Esophagus squamous epithelium (tissue), 5 donors: ENCODE data around the gene SLC28A1. TPM values are rescaled to one million over a fixed set of nuclear protein-coding genes. Genes with fewer than 3 reads are reported as not detected.

Experiments used
- DNase-seq: peaks from one replicate; lab custom pipeline; 2025; lab: John Stamatoyannopoulos, UW
- H3K27ac ChIP-seq, 4 donors: fragments of 200-600 bp; sonication (generic); one replicate each; pipeline ENCODE4 v1.5.1; 2016 to 2019; ENCODE audit warnings: mild to moderate bottlenecking in 1 of 4
- H3K27me3 ChIP-seq, 4 donors: fragments of 200-600 bp; sonication (generic); 1 replicate in 3 of 4; 2 replicates in 1 of 4; pipeline versions ENCODE4 v1.5.1 to v1.6.0; 2017 to 2021; ENCODE audit warnings: antibody characterized with exemption in 1 of 4
- H3K36me3 ChIP-seq, 3 donors: fragments of 200-600 bp; sonication (generic); one replicate each; pipeline ENCODE4 v1.5.1; 2016 to 2019
- H3K4me1 ChIP-seq, 3 donors: fragments of 200-600 bp; sonication (generic); one replicate each; pipeline ENCODE4 v1.5.1; 2017 to 2019
- H3K4me3 ChIP-seq, 4 donors: fragments of 200-600 bp; sonication (generic); 1 replicate in 3 of 4; 2 replicates in 1 of 4; pipeline ENCODE4 v1.5.1; 2016 to 2019; ENCODE audit warnings: mild to moderate bottlenecking in 2 of 4, moderate library complexity in 1 of 4
- H3K9me3 ChIP-seq, 3 donors: fragments of 200-600 bp; sonication (generic); one replicate each; pipeline ENCODE4 v1.5.1; 2016 to 2019
- POLR2A ChIP-seq, 4 donors: fragments of 450-650 bp; IDR thresholded peaks; one replicate each; pipeline ENCODE4 v1.6.1; 2017; ENCODE audit warnings: antibody characterized with exemption in 4 of 4, mild to moderate bottlenecking in 4 of 4, moderate library complexity in 3 of 4
- WGBS, 2 donors: methylation state at CpG; one replicate each; pipeline ENCODE4 v1.1.5; 2018; 5-methylcytosine and 5-hydroxymethylcytosine counted together
- intact Hi-C: fragments of 100-400 bp; cut with DNase I; formaldehyde crosslinking; loops from one replicate; pipeline ENCODE4 v1.15.0; 2022
- total RNA-seq, 4 donors: library from RNA; depleted of rRNA; stranded (reverse); fragments of >200 nt; gene quantifications; one replicate each; pipeline ENCODE4 v1.1.0, GENCODE V29; 2016
- TF ChIP-seq, protein P1 (sequence below), 6 experiments: fragments of 450-650 bp in 4 of 6; fragments of 200-600 bp in 2 of 6; sonication (generic) in 2 of 6; IDR thresholded peaks; one replicate each; pipeline ENCODE4 v1.5.1; 2016 to 2019; ENCODE audit warnings: antibody characterized with exemption in 6 of 6, mild to moderate bottlenecking in 4 of 6, moderate library complexity in 4 of 6
- donor health status: DM: yes; HTN: yes; CAD: no.

SLC28A1 gene
- total RNA-seq, 4 donors from 2014 or later = not detected

DNA sequence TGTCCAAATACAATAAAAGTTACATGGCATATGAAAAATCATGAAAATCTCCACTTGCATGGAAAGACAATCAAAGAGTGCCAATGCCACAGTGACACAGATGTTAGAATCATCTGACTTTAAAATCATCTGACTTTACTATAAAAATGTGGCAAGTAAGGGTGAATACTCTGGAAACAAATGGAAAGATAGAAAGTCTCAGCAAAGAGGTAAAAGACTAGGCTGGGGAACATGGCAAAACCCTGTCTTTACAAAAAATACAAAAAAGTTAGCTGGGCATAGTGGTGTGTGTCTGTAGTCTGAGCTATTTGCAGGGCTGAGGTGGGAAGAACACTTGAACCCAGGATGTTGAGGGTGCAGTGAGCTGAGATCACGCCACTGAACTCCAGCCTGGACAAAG, 38.2 kb upstream of the SLC28A1 start:
- H3K27me3 ChIP-seq = no peaks in the 10 kb centered on the region
- H3K9me3 ChIP-seq = peaks cover 0 to 13% (median 0%) of the 10 kb centered on the region in 3 donors
- intact Hi-C loops = no loop called here
- H3K36me3 ChIP-seq = no peaks in the 10 kb centered on the region
- no peak overlapping the region for H3K4me3 ChIP-seq
- WGBS, 2 donors = 85 to 95% methylated on average over 1 of the region's 1 CpG
- no peaks in the 10 kb centered on the region for H3K4me1 ChIP-seq
- DNase-seq = no peak
- no peak overlapping the region for H3K27ac ChIP-seq
- no peak for TF ChIP-seq POLR2A (IDR thresholded peaks at IDR 0.05)
- TF ChIP-seq, protein P1, sequence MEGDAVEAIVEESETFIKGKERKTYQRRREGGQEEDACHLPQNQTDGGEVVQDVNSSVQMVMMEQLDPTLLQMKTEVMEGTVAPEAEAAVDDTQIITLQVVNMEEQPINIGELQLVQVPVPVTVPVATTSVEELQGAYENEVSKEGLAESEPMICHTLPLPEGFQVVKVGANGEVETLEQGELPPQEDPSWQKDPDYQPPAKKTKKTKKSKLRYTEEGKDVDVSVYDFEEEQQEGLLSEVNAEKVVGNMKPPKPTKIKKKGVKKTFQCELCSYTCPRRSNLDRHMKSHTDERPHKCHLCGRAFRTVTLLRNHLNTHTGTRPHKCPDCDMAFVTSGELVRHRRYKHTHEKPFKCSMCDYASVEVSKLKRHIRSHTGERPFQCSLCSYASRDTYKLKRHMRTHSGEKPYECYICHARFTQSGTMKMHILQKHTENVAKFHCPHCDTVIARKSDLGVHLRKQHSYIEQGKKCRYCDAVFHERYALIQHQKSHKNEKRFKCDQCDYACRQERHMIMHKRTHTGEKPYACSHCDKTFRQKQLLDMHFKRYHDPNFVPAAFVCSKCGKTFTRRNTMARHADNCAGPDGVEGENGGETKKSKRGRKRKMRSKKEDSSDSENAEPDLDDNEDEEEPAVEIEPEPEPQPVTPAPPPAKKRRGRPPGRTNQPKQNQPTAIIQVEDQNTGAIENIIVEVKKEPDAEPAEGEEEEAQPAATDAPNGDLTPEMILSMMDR (IDR thresholded peaks at IDR 0.05) = no peak

DNA sequence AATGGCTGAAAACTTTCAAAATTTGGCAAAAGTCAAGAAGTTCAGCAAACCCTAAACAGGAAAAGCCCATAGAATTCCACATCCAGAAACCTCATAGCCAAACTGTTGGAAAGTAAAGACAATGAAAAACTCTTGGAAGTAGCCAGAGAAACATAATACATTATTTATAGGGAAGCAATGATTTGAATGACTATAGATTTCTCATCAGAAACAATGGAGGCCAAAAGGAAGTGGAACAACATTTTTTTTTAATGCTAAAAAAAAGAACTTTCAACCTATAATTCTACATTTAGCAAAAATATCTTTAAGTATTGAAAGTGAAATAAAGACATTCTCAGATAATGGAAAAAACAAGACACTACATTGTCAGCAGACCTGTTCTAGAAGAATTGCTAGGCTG, 37.1 kb upstream of the SLC28A1 start:
- Histone ChIP-seq H3K4me1 (no peaks in the 10 kb centered on the region), H3K9me3 (peaks cover 0 to 13% (median 0%) of the 10 kb centered on the region in 3 donors), H3K27ac (no peak overlapping the region), H3K4me3 (no peak overlapping the region), H3K27me3 (no peaks in the 10 kb centered on the region), H3K36me3 (no peaks in the 10 kb centered on the region)
- intact Hi-C loops = no loop called here
- DNase-seq = no peak
- TF ChIP-seq, protein P1 (IDR thresholded peaks at IDR 0.05) = no peak
- TF ChIP-seq POLR2A (IDR thresholded peaks at IDR 0.05) = no peak

DNA sequence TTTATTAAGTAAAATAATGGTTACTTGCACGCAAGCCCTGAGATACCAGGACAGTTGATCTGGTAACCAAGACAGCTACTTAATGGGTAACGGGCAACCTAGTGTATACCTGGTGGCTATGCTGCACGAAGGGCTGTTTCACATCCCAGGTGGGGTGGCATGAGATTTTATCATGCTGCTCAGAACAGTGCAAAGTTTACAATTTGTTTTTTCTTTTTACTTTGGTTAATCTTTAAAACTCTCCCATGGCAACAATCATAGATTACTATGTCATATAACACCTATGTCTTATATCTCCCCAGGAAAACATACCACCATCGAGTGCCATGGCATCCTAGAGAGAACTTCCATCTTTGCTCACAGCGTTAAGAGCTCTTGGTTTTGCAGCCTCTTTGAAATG, 32.2 kb upstream of the SLC28A1 start:
- Histone ChIP-seq H3K36me3 (no peaks in the 10 kb centered on the region), H3K4me1 (peaks cover 0 to 17% (median 0%) of the 10 kb centered on the region in 3 donors), H3K27ac (no peak overlapping the region), H3K9me3 (peaks cover 0 to 8% (median 0%) of the 10 kb centered on the region in 3 donors), H3K4me3 (no peak overlapping the region), H3K27me3 (no peaks in the 10 kb centered on the region)
- intact Hi-C loops = no loop called here
- WGBS, 2 donors = 94 to 98% methylated on average over 5 of the region's 5 CpGs
- DNase-seq = no peak
- TF ChIP-seq POLR2A (IDR thresholded peaks at IDR 0.05) = no peak
- TF ChIP-seq, protein P1 (IDR thresholded peaks at IDR 0.05) = no peak

DNA sequence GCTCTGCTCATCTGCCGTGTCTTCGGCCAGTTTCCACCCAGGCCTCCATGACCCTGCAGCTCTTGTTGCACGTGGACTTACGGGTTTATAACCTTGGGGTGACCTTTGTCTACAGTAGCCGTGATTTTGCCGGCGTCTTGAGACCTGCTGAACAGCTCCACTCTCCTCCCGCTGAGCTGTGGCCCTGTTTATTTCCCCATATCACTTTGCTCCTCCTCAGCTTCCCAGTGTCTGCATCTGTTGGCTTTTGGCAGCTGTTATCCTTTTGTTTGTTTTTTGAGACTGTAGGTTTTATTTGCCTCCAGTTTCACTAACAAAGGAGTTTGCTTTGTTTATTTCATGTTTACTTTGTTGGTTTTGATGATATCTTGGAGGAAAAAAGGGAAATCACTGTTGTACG, 29.3 kb upstream of the SLC28A1 start:
- H3K27ac ChIP-seq = no peak overlapping the region
- no peaks in the 10 kb centered on the region for H3K9me3 ChIP-seq
- TF ChIP-seq POLR2A (IDR thresholded peaks at IDR 0.05) = no peak
- TF ChIP-seq, protein P1 (IDR thresholded peaks at IDR 0.05) = no peak
- H3K4me1 ChIP-seq = peaks cover 11 to 46% (median 13%) of the 10 kb centered on the region in 3 donors
- intact Hi-C loops = no loop called here
- H3K36me3 ChIP-seq = no peaks in the 10 kb centered on the region
- WGBS, 2 donors = 82 to 83% methylated on average over 9 of the region's 9 CpGs
- no peak for DNase-seq
- no peak overlapping the region for H3K4me3 ChIP-seq
- no peaks in the 10 kb centered on the region for H3K27me3 ChIP-seq

DNA sequence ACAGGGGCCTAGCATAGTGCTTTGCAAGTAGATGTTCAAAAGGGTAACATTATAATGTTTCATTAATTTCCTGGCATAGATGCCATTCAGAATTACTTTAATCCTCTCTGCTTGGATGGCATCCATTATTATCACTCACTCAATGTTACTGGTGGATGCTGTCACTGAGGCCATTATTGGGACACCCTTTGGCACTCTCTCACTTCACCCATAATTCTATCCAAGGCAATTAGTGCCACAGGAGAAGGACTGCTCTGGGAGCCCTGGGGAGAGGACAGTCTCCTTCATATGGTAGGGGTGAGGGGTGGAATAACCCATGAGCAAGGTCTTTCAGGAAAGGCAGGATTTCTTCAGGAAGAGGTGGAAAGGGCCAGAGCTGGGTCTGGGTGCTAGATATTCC, 28.7 kb upstream of the SLC28A1 start:
- Histone ChIP-seq H3K4me3 (no peak overlapping the region), H3K27me3 (no peaks in the 10 kb centered on the region), H3K4me1 (peaks cover 11 to 52% (median 13%) of the 10 kb centered on the region in 3 donors), H3K36me3 (no peaks in the 10 kb centered on the region), H3K27ac (no peak overlapping the region), H3K9me3 (no peaks in the 10 kb centered on the region)
- no peak for DNase-seq
- TF ChIP-seq, protein P1 (IDR thresholded peaks at IDR 0.05) = no peak
- TF ChIP-seq POLR2A (IDR thresholded peaks at IDR 0.05) = no peak
- intact Hi-C loops = no loop called here
